Keratinocyte (primary cell): ENCODE data around the gene MAP3K2. TPM values are rescaled to one million over a fixed set of nuclear protein-coding genes. Genes with fewer than 3 reads are reported as not detected.

Experiments used
- DNase-seq: peaks from one replicate; pipeline ENCODE4 v3.0.0-alpha.2; 2011; ENCODE audit warnings: low read depth, missing footprints, low spot score
- FAIRE-seq: peaks from 2 replicates; lab custom pipeline; 2011; peaks lifted over from hg19 to GRCh38; lab: Jason Lieb, UNC
- H2AFZ ChIP-seq: 2 replicates; pipeline ENCODE4 v1.6.0; 2012; ENCODE audit warnings: low read length, control low read depth, inconsistent platforms; ENCODE audit not compliant: control insufficient read depth
- H3K27ac ChIP-seq: 2 replicates; pipeline ENCODE4 v1.5.1; 2011; ENCODE audit warnings: low read length; ENCODE audit not compliant: control insufficient read depth, insufficient read depth
- H3K27me3 ChIP-seq: 3 replicates; pipeline ENCODE4 v1.6.0; 2011; ENCODE audit warnings: low read length; ENCODE audit not compliant: control insufficient read depth, insufficient read depth; ENCODE audit errors: extremely low read depth
- H3K36me3 ChIP-seq, 2 experiments: 2 replicates in 1 of 2; 3 replicates in 1 of 2; pipeline ENCODE4 v1.5.1; 2011; ENCODE audit warnings: low read length in 2 of 2, mild to moderate bottlenecking in 1 of 2; ENCODE audit not compliant: control insufficient read depth in 2 of 2, insufficient read depth in 2 of 2; ENCODE audit errors: extremely low read depth in 1 of 2
- H3K4me1 ChIP-seq: 3 replicates; pipeline ENCODE4 v1.5.1; 2011; ENCODE audit warnings: low read length; ENCODE audit not compliant: control insufficient read depth, insufficient read depth; ENCODE audit errors: extremely low read depth
- H3K4me2 ChIP-seq: 3 replicates; pipeline ENCODE4 v1.6.0; 2011; ENCODE audit warnings: low read depth, low read length; ENCODE audit not compliant: control insufficient read depth, insufficient read depth; ENCODE audit errors: extremely low read depth
- H3K4me3 ChIP-seq, 3 experiments: fragments of 200-600 bp in 1 of 3; sonication (generic) in 1 of 3; 2 replicates in 2 of 3; 3 replicates in 1 of 3; pipeline ENCODE4 v1.5.1; 2011 to 2016; ENCODE audit warnings: low read length in 3 of 3, mild to moderate bottlenecking in 3 of 3, control low read depth in 2 of 3, inconsistent platforms in 1 of 3, low read depth in 1 of 3, mixed read lengths in 1 of 3, mixed run types in 1 of 3, moderate library complexity in 1 of 3; ENCODE audit not compliant: control insufficient read depth in 2 of 3, insufficient read depth in 2 of 3; ENCODE audit errors: extremely low read depth in 1 of 3
- H3K79me2 ChIP-seq: 2 replicates; pipeline ENCODE4 v1.6.0; 2012; ENCODE audit warnings: low read length; ENCODE audit not compliant: control insufficient read depth, insufficient read depth
- H3K9ac ChIP-seq: 3 replicates; pipeline ENCODE4 v1.6.0; 2011; ENCODE audit warnings: low read length; ENCODE audit not compliant: control insufficient read depth, insufficient read depth; ENCODE audit errors: extremely low read depth
- H3K9me1 ChIP-seq: 3 replicates; pipeline ENCODE4 v1.6.0; 2011; ENCODE audit warnings: low read length; ENCODE audit not compliant: control insufficient read depth, insufficient read depth; ENCODE audit errors: extremely low read depth
- H3K9me3 ChIP-seq: 2 replicates; pipeline ENCODE4 v1.5.1; 2012; ENCODE audit warnings: low read depth, low read length; ENCODE audit not compliant: control insufficient read depth
- H4K20me1 ChIP-seq: 3 replicates; pipeline ENCODE4 v1.6.0; 2011; ENCODE audit warnings: low read length; ENCODE audit not compliant: control insufficient read depth, insufficient read depth; ENCODE audit errors: extremely low read depth
- CTCF ChIP-seq, 3 experiments: IDR thresholded peaks in 1 of 3; conservative IDR thresholded peaks in 1 of 3; optimal IDR thresholded peaks in 1 of 3; 2 replicates in 2 of 3; 3 replicates in 1 of 3; pipeline versions ENCODE3 to v1.5.1; 2011; ENCODE audit warnings: low read length in 3 of 3, mild to moderate bottlenecking in 3 of 3, moderate library complexity in 2 of 3, control low read depth in 1 of 3, inconsistent platforms in 1 of 3; ENCODE audit not compliant: insufficient read depth in 2 of 3; ENCODE audit errors: extremely low read depth in 1 of 3
- EZH2 ChIP-seq: IDR thresholded peaks from one replicate; pipeline ENCODE4 v1.6.1; 2012; ENCODE audit warnings: inconsistent platforms, mild to moderate bottlenecking, low read length, moderate library complexity
- dilution Hi-C: fragments of 300-500 bp; cut with MboI; formaldehyde crosslinking; loops from one replicate; pipeline ENCODE4 v1.7.0; 2020; ENCODE audit warnings: low sequenced_read_pairs; ENCODE audit not compliant: extremely low pct_ligation_motif_present
- polyA plus RNA-seq, 5 experiments: library from polyadenylated mRNA; depleted of rRNA in 3 of 5; stranded (reverse) in 3 of 5; stranded (forward) in 1 of 5; unstranded in 1 of 5; fragments of >200 nt; gene quantifications; 1 replicate in 1 of 5; 2 replicates in 3 of 5; 3 replicates in 1 of 5; pipeline versions ENCODE4 v1.2.1 to v1.2.3, GENCODE V29; 2011 to 2012; ENCODE audit warnings: missing spikeins in 2 of 5, low read depth in 1 of 5, low replicate concordance in 1 of 5

MAP3K2 gene
- polyA plus RNA-seq, 1 donor (not counting 4 experiments of a cell fraction or from before 2014, with no cell fraction given): 11.9 TPM

GRCh38 chr2:127377262-127377661, 10.5 kb downstream of the MAP3K2 start:
- TF ChIP-seq CTCF (optimal IDR thresholded peaks at IDR 0.05 in 1 of 3, IDR thresholded peaks at IDR 0.05 in 1 of 3, conservative IDR thresholded peaks at IDR 0.05 in 1 of 3; ENCODE audit: extremely low read depth in 1 of 3, insufficient read depth in 2 of 3, low read length in 3 of 3) (no peak), EZH2 (no peak)
- dilution Hi-C loops: no loop called here
- H3K9me3 ChIP-seq: no peaks in the 10 kb centered on the region

GRCh38 chr2:127376257-127376656, 11.5 kb downstream of the MAP3K2 start:
- Histone ChIP-seq H3K4me1 (no peaks in the 10 kb centered on the region), H3K9ac (no peak overlapping the region), H3K4me2 (no peak overlapping the region), H3K79me2 (peaks cover 74% of the 10 kb centered on the region), H3K9me1 (no peaks in the 10 kb centered on the region), H2AFZ (no peak overlapping the region), H3K9me3 (no peaks in the 10 kb centered on the region), H4K20me1 (no peaks in the 10 kb centered on the region), H3K4me3 (no peak overlapping the region), H3K27ac (no peak overlapping the region), H3K36me3 (no peaks in the 10 kb centered on the region), H3K27me3 (no peaks in the 10 kb centered on the region)
- TF ChIP-seq CTCF (optimal IDR thresholded peaks at IDR 0.05 in 1 of 3, IDR thresholded peaks at IDR 0.05 in 1 of 3, conservative IDR thresholded peaks at IDR 0.05 in 1 of 3; ENCODE audit: extremely low read depth in 1 of 3, insufficient read depth in 2 of 3, low read length in 3 of 3) (no peak), EZH2 (no peak)
- FAIRE-seq (no peak), DNase-seq (no peak)
- dilution Hi-C loops: no loop called here

More at GRCh38 chr2:127377262-127377661, 10.5 kb downstream of the MAP3K2 start:
- Histone ChIP-seq H3K79me2 (peaks cover 73% of the 10 kb centered on the region), H3K27me3 (no peaks in the 10 kb centered on the region), H3K36me3 (no peaks in the 10 kb centered on the region), H3K9me1 (no peaks in the 10 kb centered on the region), H2AFZ (no peak overlapping the region), H3K4me1 (no peaks in the 10 kb centered on the region), H3K9ac (no peak overlapping the region), H3K4me2 (no peak overlapping the region), H4K20me1 (no peaks in the 10 kb centered on the region), H3K27ac (no peak overlapping the region), H3K4me3 (no peak overlapping the region)
- no peak for FAIRE-seq
- no peak for DNase-seq
